Stimulated activated effector memory CD8-positive, alpha-beta T cell treated with anti-CD3 and anti-CD28 coated beads, Interleukin-12 subunit alpha, Interleukin-12 subunit beta, amount 100 ng/mL, for 72 hours (primary cell): Measurements from ENCODE around the gene LDLRAD1.
"Not testable (repeated sequence)": the region's sequence is repeated elsewhere in the genome, so short reads cannot be mapped to it uniquely, and the experiment has no call there.

Experiments used
- ATAC-seq: fragments of 150-1000 bp; cut with Tn5 transposase; 2 replicates; pipeline ENCODE4 v1.10.0; 2021
- DNase-seq, 2 donors: peaks; one replicate each; pipeline ENCODE4 v3.0.0; 2021 to 2022; ENCODE audit warnings: low spot score in 2 of 2
- H3K27ac Mint-ChIP-seq: one replicate; pipeline ENCODE4 v1.8.0; 2022; ENCODE audit warnings: mild to moderate bottlenecking, mixed read lengths
- H3K36me3 Mint-ChIP-seq: one replicate; pipeline ENCODE4 v1.8.0; 2022; ENCODE audit warnings: mild to moderate bottlenecking, mixed read lengths
- H3K4me1 Mint-ChIP-seq: one replicate; pipeline ENCODE4 v1.8.0; 2022; ENCODE audit warnings: mixed read lengths
- H3K4me3 Mint-ChIP-seq: one replicate; pipeline ENCODE4 v1.8.0; 2022; ENCODE audit warnings: mild to moderate bottlenecking, mixed read lengths
- H3K9me3 Mint-ChIP-seq: one replicate; pipeline ENCODE4 v1.8.0; 2022; ENCODE audit warnings: mixed read lengths

The LDLRAD1 gene

DNA sequence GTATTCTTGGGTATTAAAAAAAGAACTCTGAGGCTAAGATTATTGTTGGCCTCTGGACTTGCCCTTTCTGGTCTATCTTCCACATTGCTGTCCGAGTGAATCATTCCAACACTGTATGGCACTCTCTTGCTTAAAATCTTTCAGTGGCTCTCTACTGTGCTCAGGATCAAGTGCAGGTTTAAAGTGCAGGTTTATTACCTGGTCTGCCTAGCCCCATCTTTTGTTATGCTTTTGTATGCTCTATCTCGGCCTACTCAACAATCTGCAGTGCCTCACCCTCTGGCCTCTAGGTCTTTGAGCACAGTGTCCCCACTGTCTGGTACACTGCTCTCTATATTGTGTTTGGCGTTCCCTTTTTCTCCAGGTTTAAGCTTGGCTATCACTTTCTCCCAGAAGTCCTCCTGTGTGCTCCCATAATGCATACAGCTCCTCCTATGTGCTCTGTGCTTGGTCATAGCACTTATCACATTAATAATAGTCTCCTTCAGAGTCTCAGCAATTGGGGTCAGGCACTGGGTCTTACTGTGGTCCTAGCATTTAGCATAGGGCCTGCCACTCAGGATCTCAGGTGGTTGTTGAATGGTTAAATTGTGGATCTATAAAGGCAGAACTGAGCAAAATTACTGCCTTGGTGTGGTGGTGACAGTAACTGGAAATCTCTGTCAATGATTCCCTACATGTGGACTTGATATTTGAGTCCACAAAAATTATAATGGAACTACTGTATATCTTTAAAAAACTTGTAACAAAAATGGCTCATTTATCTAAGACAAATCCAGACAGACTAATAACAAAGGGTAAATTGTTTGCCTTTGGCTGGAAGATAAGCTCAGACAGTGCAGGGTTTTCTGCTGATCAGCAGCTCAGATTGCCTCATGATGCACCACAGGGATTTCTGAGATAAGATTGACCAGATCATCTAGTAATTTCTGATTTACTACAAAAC, 10.6 kb upstream of the LDLRAD1 start:
- H3K9me3 Mint-ChIP-seq = no peaks in the 10 kb centered on the region
- H3K4me3 Mint-ChIP-seq = no peak overlapping the region
- ATAC-seq (no peak), DNase-seq (no peak)
- H3K4me1 Mint-ChIP-seq = peaks cover 4% of the 10 kb centered on the region
- peaks cover 55% of the 10 kb centered on the region for H3K36me3 Mint-ChIP-seq
- H3K27ac Mint-ChIP-seq = peak overlapping the region; percentile 38

GRCh38 chr1:54027848-54028247, 9.9 kb upstream of the LDLRAD1 start:
- Mint-ChIP-seq H3K9me3 (no peaks in the 10 kb centered on the region), H3K4me1 (peaks cover 4% of the 10 kb centered on the region), H3K27ac (peak overlapping the region; percentile 2), H3K4me3 (no peak overlapping the region), H3K36me3 (peaks cover 48% of the 10 kb centered on the region)
- ATAC-seq (no peak), DNase-seq (no peak)

DNA sequence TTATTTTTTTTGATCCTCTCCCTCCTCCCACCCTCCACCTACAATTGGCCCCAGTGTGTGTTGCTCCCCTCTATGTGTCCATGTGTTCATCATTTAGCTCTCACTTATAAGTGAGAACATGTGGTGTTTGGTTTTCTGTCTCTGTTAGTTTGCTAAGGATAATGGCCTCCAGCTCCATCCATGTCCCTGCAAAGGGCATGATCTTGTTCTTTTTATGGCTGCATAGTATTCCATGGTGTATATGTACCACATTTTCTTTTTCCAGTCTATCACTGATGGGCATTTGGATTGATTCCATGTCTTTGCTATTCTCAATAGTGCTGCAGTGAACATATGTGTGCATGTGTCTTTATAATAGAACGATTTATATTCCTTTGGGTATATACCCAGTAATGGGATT, 6.8 kb upstream of the LDLRAD1 start:
- H3K9me3 Mint-ChIP-seq, H3K4me1 Mint-ChIP-seq, DNase-seq, ATAC-seq, H3K27ac Mint-ChIP-seq, H3K4me3 Mint-ChIP-seq: not testable (repeated sequence)
- H3K36me3 Mint-ChIP-seq = peaks cover 18% of the 10 kb centered on the region

DNA sequence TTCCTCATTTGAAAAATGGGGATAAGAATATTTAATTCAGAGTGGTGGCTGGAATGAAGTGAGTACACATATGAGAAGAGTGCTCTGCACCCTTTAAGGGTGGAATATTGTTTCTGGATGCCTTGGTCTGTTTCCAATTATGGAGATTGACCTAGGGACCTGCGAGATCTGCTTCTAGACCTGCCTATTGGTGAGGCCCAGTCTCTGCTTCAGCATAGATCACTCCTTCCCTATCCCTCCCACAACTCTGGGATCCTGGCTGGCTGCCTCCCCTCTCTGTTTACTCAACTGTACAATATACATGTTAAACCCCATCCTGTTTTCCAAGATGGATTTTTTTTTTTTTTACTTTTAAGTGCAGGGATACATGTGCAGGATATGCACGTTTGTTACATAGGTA, 6.4 kb upstream of the LDLRAD1 start:
- ATAC-seq (no peak), DNase-seq (no peak)
- Mint-ChIP-seq H3K36me3 (peaks cover 13% of the 10 kb centered on the region), H3K4me3 (no peak overlapping the region), H3K9me3 (no peaks in the 10 kb centered on the region), H3K27ac (no peak overlapping the region), H3K4me1 (peaks cover 4% of the 10 kb centered on the region)

GRCh38 chr1:54019562-54020176, 1.7 kb upstream of the LDLRAD1 start:
- ATAC-seq, H3K36me3 Mint-ChIP-seq, H3K9me3 Mint-ChIP-seq, H3K4me1 Mint-ChIP-seq, H3K27ac Mint-ChIP-seq, H3K4me3 Mint-ChIP-seq: not testable (repeated sequence)
- peak in 1 of 2 donors; percentile 26 for DNase-seq

GRCh38 chr1:54018635-54019034, 649 bp upstream of the LDLRAD1 start:
- ATAC-seq (no peak), DNase-seq (no peak)
- Mint-ChIP-seq H3K9me3 (no peaks in the 10 kb centered on the region), H3K4me1 (no peaks in the 10 kb centered on the region), H3K27ac (no peak overlapping the region), H3K4me3 (no peak overlapping the region), H3K36me3 (no peaks in the 10 kb centered on the region)

DNA sequence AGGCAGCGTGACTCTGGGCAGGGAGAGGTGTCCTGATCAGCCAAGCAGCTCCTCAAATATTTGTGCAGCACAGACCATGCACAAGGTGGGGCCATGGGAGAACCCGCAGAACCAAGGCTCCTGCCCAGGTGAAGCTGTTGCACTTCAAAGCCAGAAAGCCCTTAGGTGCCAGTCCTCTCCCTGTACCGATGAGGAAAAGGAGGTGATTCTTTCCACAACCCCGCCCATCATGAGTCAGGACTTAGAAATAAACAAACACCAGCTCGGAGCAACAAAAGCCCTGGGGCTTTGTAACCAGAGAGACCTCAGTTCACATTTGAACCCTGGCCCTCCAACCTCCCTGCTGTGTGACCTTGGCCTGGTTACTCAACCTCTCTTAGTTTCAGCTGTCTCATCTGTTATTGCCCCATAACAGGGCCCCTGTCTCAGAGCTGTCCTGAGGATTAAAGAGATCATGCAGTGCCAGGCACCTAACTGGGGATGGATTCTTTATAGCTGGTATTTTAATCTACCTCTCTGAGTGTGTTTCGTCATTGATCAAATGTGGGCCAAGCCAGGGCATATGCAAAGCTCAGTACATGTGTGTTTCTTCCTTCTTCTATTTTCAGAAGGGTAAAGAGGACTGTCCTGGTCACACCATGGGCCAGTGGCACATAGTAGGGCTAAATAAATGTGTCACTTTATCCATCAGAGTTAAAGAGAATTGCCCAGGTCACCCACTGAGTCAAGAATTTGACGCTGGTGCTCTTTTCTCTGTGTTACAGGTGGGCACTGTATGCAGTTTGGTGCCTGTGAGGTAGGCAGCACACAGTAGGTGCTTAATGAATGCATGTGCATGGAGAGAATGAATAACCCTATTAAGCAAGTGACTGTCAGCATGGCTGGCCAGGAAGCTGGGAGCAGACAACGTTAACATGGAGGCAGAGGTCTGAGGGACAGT, 1.4 kb downstream of the LDLRAD1 start:
- H3K4me1 Mint-ChIP-seq = no peaks in the 10 kb centered on the region
- H3K9me3 Mint-ChIP-seq = no peaks in the 10 kb centered on the region
- no peaks in the 10 kb centered on the region for H3K36me3 Mint-ChIP-seq
- no peak overlapping the region for H3K27ac Mint-ChIP-seq
- no peak for DNase-seq
- no peak overlapping the region for H3K4me3 Mint-ChIP-seq
- no peak for ATAC-seq

DNA sequence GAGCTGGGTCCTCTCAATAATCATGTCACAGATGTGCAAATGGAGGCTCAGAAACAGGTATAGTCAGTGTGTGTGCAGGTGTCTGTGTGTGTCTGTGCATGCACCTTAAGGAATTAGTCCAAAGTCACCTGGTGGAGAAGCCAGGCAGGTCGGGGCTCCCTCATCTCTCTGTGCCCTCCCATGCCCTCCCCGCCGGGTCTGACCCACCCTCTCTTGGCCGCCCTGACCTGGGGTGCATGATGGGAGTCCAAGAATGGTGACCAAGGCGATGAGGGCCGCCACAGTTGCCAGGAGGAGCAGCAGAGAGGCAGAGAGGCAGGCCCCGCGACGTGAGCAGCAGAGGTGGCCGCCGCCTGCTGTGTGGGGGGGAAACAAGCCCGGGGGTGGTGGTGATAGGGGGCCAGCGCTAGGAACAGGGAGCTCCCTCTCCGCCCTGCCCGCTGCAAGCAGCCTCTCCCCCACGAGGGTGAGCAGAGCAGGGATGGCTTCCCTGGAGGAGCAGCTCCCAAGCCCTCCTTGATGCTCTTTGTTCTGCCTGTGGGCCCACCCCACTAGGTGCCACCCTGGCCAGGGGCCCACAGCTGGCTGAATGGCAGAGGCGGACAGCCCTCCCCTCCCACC, 3.9 kb downstream of the LDLRAD1 start:
- no peak for ATAC-seq
- Mint-ChIP-seq H3K9me3 (no peaks in the 10 kb centered on the region), H3K4me3 (no peak overlapping the region), H3K36me3 (no peaks in the 10 kb centered on the region), H3K4me1 (no peaks in the 10 kb centered on the region), H3K27ac (no peak overlapping the region)
- no peak for DNase-seq

DNA sequence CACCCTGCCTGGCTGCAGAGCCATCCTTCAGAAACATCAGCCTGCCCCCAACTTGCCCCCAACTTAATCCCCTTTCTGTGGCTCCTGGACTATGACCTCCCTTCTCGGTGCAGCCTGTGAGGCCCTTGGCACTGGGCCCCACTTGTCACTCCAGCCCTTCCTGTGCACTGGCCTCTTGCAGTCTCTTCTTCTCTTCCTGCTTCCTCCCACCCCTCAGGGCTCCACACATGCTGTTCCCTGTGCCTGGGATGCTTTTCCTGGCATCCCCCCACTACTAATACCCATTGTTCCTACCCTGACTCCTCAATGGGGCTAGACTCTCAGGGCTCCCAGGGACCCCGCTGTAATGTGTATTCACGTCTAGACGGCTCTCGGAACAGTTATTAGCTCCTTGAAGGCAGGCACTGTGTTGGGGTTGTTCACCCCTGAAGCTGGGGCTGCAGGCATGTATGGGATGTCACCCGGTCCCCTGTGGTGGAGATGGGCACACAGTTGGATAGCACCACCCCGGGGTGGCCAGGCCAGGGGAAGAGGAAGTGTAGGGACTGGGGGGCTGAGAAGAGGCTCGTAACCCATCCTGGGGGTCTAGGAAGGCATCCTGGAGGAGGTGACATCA, 4.5 kb downstream of the LDLRAD1 start:
- Mint-ChIP-seq H3K27ac (no peak overlapping the region), H3K36me3 (no peaks in the 10 kb centered on the region), H3K9me3 (no peaks in the 10 kb centered on the region), H3K4me3 (no peak overlapping the region), H3K4me1 (no peaks in the 10 kb centered on the region)
- DNase-seq = no peak
- ATAC-seq = no peak

- DNase-seq (no peak), ATAC-seq (no peak)
- Mint-ChIP-seq H3K4me1 (no peaks in the 10 kb centered on the region), H3K9me3 (no peaks in the 10 kb centered on the region), H3K27ac (no peak overlapping the region), H3K36me3 (no peaks in the 10 kb centered on the region), H3K4me3 (no peak overlapping the region)
These were observed 5.1 kb downstream of the LDLRAD1 start for GRCh38 chr1:54012863-54013262.

DNA sequence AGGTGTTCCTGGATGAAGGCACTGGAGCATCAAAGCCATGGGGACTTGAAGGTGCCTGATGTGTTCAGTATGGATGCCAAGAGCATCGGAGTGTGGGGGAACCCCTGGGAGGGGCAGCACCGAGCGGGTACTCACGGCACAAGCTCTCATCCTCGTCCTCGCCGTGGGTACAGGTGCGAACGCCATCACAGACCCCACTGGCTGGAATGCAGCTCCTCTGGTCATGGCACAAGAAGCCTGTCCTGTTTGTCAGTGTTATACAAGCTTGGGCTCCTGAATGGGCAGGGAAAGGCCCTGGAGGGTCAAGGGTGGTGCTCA, 6.0 kb downstream of the LDLRAD1 start:
- Mint-ChIP-seq H3K4me1 (no peaks in the 10 kb centered on the region), H3K36me3 (no peaks in the 10 kb centered on the region), H3K4me3 (no peak overlapping the region), H3K9me3 (no peaks in the 10 kb centered on the region), H3K27ac (no peak overlapping the region)
- ATAC-seq = no peak
- DNase-seq = no peak

DNA sequence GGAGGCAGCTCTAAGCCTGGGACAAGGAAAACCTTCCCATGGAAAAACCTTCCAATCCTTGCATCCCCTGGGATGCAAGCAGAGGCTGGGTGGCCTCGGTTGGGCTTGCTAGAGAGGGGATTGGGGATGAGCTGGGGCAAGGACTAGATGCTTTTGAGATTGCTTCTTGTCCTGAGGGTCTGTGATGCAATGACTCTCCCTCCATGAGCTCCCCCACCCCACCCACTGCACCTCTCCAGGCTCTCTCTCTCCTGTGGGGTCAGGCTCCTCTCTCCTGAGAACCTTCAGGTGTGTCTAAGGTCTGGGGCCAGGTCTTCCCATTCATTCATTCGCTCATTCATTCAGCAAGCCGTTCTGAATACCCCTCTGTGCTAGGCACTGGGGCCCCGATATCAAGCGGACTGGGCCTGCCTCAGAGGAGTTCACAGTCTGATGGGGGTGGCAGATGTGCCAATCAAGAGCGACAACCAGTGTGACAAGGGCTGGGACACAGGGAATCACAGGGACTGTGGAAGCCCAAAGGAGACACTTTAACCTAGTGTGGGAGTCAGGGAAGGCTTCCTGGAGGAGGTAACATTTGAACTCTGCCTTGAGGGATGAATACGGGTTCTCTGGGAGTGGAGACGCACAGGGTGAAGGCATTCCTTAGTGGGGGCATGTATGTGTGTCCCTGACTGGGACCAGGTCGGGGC, 6.5 kb downstream of the LDLRAD1 start:
- no peak overlapping the region for H3K27ac Mint-ChIP-seq
- no peaks in the 10 kb centered on the region for H3K4me1 Mint-ChIP-seq
- H3K4me3 Mint-ChIP-seq = no peak overlapping the region
- H3K36me3 Mint-ChIP-seq = no peaks in the 10 kb centered on the region
- DNase-seq (no peak), ATAC-seq (no peak)
- H3K9me3 Mint-ChIP-seq = no peaks in the 10 kb centered on the region

DNA sequence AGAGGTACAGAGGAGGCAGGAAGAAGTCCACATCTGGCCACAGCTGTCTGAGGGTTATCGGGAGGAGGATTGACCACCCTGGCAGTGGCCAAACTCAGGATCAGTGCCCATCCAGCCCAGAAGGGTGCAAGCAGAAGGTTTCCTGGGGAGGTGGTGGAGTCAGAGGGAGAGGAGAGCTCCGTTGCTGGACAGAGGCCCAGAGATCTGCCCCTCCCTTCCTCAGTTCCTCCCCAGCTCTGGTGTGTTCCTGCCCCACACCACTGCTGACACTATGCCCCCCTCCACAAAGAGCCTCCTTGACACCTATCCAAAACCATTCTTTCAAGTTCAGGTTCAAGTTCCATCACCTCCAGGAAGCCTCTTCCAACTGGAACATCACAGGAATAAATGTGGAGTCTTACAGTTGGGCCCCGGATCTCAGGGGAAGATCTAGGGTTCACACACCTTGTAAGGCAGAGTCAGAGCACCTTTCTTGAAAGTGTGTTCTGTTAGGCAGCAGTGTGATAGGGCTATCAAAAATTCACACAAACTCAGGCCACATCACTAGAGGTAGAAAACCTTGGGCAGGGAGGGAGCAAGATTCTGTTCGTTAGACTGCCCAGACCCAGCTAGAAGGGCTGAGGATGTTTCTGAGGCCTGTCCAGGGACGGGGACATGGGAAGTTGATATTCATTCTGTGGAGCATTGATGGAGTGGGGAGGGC, 7.4 kb downstream of the LDLRAD1 start:
- ATAC-seq = no peak
- no peaks in the 10 kb centered on the region for H3K4me1 Mint-ChIP-seq
- H3K9me3 Mint-ChIP-seq = no peaks in the 10 kb centered on the region
- no peak overlapping the region for H3K27ac Mint-ChIP-seq
- no peak overlapping the region for H3K4me3 Mint-ChIP-seq
- no peaks in the 10 kb centered on the region for H3K36me3 Mint-ChIP-seq
- no peak for DNase-seq

DNA sequence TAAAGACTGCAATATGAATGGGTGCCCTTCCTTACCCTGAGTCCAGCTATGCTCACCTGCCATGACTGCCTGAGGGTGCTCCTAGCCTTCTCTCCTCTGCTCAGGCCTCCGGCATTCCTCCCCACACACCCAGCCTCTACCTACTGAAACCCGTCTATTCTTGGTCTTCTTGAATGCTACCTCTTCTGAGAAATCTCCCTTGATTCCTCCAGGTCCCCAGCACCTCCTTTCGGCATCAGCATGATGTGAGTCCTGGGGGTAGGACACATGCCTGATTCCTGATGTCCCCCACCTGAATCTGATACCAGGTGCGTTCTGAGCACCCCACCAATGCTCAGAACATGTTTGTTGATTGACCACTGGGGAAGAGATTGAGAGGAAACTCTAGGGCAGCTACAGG, 8.6 kb downstream of the LDLRAD1 start:
- H3K9me3 Mint-ChIP-seq = no peaks in the 10 kb centered on the region
- H3K27ac Mint-ChIP-seq = no peak overlapping the region
- DNase-seq (no peak), ATAC-seq (no peak)
- H3K4me3 Mint-ChIP-seq = no peak overlapping the region
- H3K36me3 Mint-ChIP-seq = no peaks in the 10 kb centered on the region
- H3K4me1 Mint-ChIP-seq = no peaks in the 10 kb centered on the region
